ENCODE data around the gene RNF125.
"Not testable (repeated sequence)": the region's sequence is repeated elsewhere in the genome, so short reads cannot be mapped to it uniquely, and the experiment has no call there.

Gene RNF125

DNA sequence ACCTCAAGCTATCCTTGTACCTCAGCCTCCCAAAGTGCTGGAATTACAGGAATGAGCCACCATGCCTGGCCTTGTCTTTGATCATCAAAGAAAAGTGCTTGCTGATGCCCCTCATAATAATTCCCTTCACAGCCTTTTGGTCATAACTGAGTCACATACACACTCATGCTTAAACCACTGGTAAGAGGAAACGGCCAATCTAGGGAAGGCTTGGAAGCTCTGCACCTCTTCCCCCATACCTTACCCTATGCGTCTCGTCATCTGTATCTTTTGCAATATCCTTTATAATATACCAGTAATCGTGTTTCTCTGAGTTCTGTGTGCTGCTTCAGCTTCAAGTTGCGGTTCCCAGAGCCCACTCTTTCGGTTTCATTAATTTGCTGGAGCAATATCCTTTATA, 68.3 kb downstream of the RNF125 start:
- TF ChIP-seq HDGF (IDR thresholded peaks at IDR 0.05; ENCODE audit: borderline replicate concordance): no peak
- ChIA-PET POLR2A (interaction anchor here (0.8 to 1.9 kb wide), 2 partner anchors 68 to 144 kb away, joined by 3 to 6 read pairs; partner anchors contain the start of genes RNF125 and TRAPPC8), CTCF (interaction anchor here (1.1 to 1.6 kb wide), 2 partner anchors 14 to 15 kb away, joined by 3 to 7 read pairs; no protein-coding TSS in a partner anchor)
- no peak for DNase-seq (ENCODE audit: extremely low spot score)

DNA sequence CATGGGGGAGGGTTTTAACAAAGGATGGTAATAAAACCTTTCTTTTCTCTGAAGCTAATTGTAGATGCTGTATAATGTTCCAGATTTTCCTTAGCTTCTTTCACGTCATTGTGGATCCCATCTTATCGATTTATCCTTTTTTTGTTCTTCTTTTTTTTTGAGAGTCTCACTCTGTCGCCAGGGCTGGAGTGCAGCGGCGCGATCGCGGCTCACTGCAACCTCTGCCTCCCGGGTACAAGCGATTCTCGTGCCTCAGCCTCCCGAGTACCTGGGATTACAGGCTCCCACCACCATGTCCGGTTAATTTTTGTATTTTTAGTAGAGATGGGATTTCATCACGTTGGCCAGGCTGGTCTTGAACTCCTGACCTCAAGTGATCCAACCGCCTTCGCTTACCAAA, 72.2 kb downstream of the RNF125 start:
- ChIA-PET POLR2A (interaction anchor here (1.1 to 6.5 kb wide), 3 partner anchors 63 to 148 kb away, joined by 3 to 82 read pairs (median 29); partner anchors contain the start of genes RNF125 and TRAPPC8), CTCF (interaction anchor here (0.6 to 0.9 kb wide), 3 partner anchors 71 to 251 kb away, joined by 3 read pairs; no protein-coding TSS in a partner anchor)
- DNase-seq (ENCODE audit: extremely low spot score): not testable (repeated sequence)

GRCh38 chr18:32091325-32091723, 72.7 kb downstream of the RNF125 start:
- ChIA-PET POLR2A (interaction anchor here (0.6 to 6.5 kb wide), 22 partner anchors 8 to 378 kb away, joined by 3 to 82 read pairs (median 4); partner anchors contain the start of genes RNF125 and TRAPPC8), CTCF (interaction anchor here (0.6 to 0.9 kb wide), 2 partner anchors 72 to 237 kb away, joined by 3 read pairs; no protein-coding TSS in a partner anchor)
- DNase-seq (ENCODE audit: extremely low spot score): no peak
- TF ChIP-seq PKNOX1 (IDR thresholded peaks at IDR 0.05): no peak
- TF ChIP-seq NFRKB (IDR thresholded peaks at IDR 0.05): no peak
- TF ChIP-seq TARDBP (IDR thresholded peaks at IDR 0.05): no peak
- no peak for TF ChIP-seq FOXK2 (IDR thresholded peaks at IDR 0.05)
- TF ChIP-seq ZNF384 (IDR thresholded peaks at IDR 0.05): no peak
- no peak for TF ChIP-seq SUZ12 (IDR thresholded peaks at IDR 0.05)
- TF ChIP-seq ARNT (IDR thresholded peaks at IDR 0.05): no peak
- TF ChIP-seq CTBP1 (IDR thresholded peaks at IDR 0.05; ENCODE audit: borderline replicate concordance): no peak
- TF ChIP-seq LEF1 (IDR thresholded peaks at IDR 0.05; ENCODE audit: borderline replicate concordance): no peak

GRCh38 chr18:32091724-32092421, 73.2 kb downstream of the RNF125 start, which contains the start of gene RNF138:
TSS of gene RNF138 (plus strand) at chr18:32091874. CDS start at chr18:32092777, 903 bp downstream.
- POLR2A ChIA-PET: interaction anchor here (0.6 to 6.5 kb wide), 26 partner anchors 8 to 402 kb away, joined by 3 to 82 read pairs (median 3); partner anchors contain the start of genes RNF125 and TRAPPC8
- peak; percentile 35; the same call in 1 of the 2 replicates for TF ChIP-seq CTBP1 (IDR thresholded peaks at IDR 0.05; ENCODE audit: borderline replicate concordance)
- TF ChIP-seq ZNF384 (IDR thresholded peaks at IDR 0.05): no peak
- no peak for TF ChIP-seq SUZ12 (IDR thresholded peaks at IDR 0.05)
- no peak for TF ChIP-seq SP1 (IDR thresholded peaks at IDR 0.05)
- TF ChIP-seq L3MBTL2 (conservative IDR thresholded peaks at IDR 0.05): peak; percentile 100
- CTCF ChIA-PET: interaction anchor here (0.9 kb wide), 1 partner anchor 72 kb away, joined by 3 read pairs; no protein-coding TSS in a partner anchor
- DNase-seq (ENCODE audit: extremely low spot score): peak; percentile 94

- DNase-seq (ENCODE audit: extremely low spot score): peak; percentile 100
- ChIA-PET POLR2A (interaction anchor here (0.6 to 6.5 kb wide), 20 partner anchors 8 to 403 kb away, joined by 3 to 82 read pairs (median 4); partner anchors contain the start of genes RNF125 and TRAPPC8), CTCF (no interaction called here)
- TF ChIP-seq ELF4 (IDR thresholded peaks at IDR 0.05): no peak
- no peak for TF ChIP-seq BHLHE40 (IDR thresholded peaks at IDR 0.05; ENCODE audit: borderline replicate concordance)
- TF ChIP-seq L3MBTL2 (conservative IDR thresholded peaks at IDR 0.05): no peak; the same call in 1 of the 2 replicates
- TF ChIP-seq HDGF (IDR thresholded peaks at IDR 0.05; ENCODE audit: borderline replicate concordance): peak; percentile 100
- no peak for TF ChIP-seq SP1 (IDR thresholded peaks at IDR 0.05)
- TF ChIP-seq ARNT (IDR thresholded peaks at IDR 0.05): no peak
- peak; percentile 89; the same call in 1 of the 2 replicates for TF ChIP-seq LEF1 (IDR thresholded peaks at IDR 0.05; ENCODE audit: borderline replicate concordance)
- no peak for TF ChIP-seq FOXK2 (IDR thresholded peaks at IDR 0.05)
- TF ChIP-seq ZNF384 (IDR thresholded peaks at IDR 0.05): no peak
- no peak for TF ChIP-seq SUZ12 (IDR thresholded peaks at IDR 0.05)
- TF ChIP-seq PKNOX1 (IDR thresholded peaks at IDR 0.05): peak; percentile 68
- no peak for TF ChIP-seq NFRKB (IDR thresholded peaks at IDR 0.05)
- no peak for TF ChIP-seq FOXM1 (IDR thresholded peaks at IDR 0.05; ENCODE audit: borderline replicate concordance)
- TF ChIP-seq FOXA1 (IDR thresholded peaks at IDR 0.05): no peak
- no peak for TF ChIP-seq TARDBP (IDR thresholded peaks at IDR 0.05)
- TF ChIP-seq CTBP1 (IDR thresholded peaks at IDR 0.05; ENCODE audit: borderline replicate concordance): peak; percentile 54; the same call in 1 of the 2 replicates
These were observed 73.9 kb downstream of the RNF125 start for GRCh38 chr18:32092422-32093101.

- no peak for DNase-seq (ENCODE audit: extremely low spot score)
- peak; percentile 73 for TF ChIP-seq L3MBTL2 (conservative IDR thresholded peaks at IDR 0.05)
- TF ChIP-seq ELF4 (IDR thresholded peaks at IDR 0.05): no peak
- no peak for TF ChIP-seq HDGF (IDR thresholded peaks at IDR 0.05; ENCODE audit: borderline replicate concordance)
- ChIA-PET POLR2A (interaction anchor here (0.9 to 6.5 kb wide), 5 partner anchors 12 to 376 kb away, joined by 3 to 82 read pairs (median 4); partner anchors contain the start of genes RNF125 and TRAPPC8), CTCF (no interaction called here)
These were observed 74.5 kb downstream of the RNF125 start for GRCh38 chr18:32093102-32093511.

GRCh38 chr18:32093523-32093922, 74.9 kb downstream of the RNF125 start:
- TF ChIP-seq ZNF384 (IDR thresholded peaks at IDR 0.05) (no peak), PKNOX1 (IDR thresholded peaks at IDR 0.05) (peak; percentile 98), CTBP1 (IDR thresholded peaks at IDR 0.05; ENCODE audit: borderline replicate concordance) (peak; percentile 39; the same call in 1 of the 2 replicates)
- ChIA-PET CTCF (no interaction called here), POLR2A (interaction anchor here (0.9 to 6.5 kb wide), 5 partner anchors 12 to 376 kb away, joined by 3 to 82 read pairs (median 4); partner anchors contain the start of genes RNF125 and TRAPPC8)
- peak; percentile 53 for DNase-seq (ENCODE audit: extremely low spot score)

All from HEK293T (cell line).